ENCODE results near the gene MAPK11. TPM values are rescaled to one million over a fixed set of nuclear protein-coding genes. Genes with fewer than 3 reads are reported as not detected.

The MAPK11 gene
- total RNA-seq, 4 donors from 2014 or later, result 0.65 to 8.1 (median 2.9) TPM

DNA sequence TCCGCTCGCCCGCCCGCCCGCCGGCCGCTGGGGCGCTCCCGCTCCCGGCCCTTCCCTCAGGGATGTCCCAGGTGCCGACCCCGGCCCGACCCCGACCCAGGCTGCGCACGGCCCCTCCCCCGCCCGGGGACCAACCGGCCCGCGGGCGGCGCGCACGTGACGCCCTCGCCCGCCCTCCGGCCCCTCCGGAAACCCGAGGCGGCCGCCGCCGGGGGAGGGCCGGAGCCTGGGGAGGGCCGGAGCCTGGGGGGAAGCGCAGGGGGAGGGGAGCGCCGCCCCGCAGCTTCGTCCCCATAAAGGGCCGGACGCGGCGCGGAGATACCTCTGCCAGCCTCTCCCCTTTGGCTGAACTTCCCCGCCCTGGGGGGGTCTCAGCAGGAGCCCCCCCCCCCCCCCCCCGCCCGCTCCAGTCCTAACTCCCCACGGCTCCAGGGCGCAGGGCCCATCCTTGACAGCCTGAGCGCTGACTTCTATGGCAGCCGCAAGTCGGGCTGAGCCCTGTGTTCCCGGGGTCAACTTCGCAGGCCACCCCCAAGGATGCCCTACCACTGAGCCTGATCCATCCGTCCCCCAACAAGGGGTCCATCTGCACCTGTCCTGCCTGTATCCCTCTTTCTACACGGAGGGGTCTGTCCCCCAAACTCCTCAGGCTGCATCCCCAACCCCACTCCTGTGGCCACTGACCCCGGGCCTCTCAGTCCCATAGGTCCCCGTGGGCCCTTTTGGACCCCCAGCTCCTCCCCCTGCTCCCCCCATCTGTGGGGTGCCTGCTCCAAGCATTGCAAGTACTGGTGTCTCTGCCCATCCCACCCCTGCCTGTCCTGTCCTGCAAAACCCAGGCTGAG, 8.3 kb downstream of the MAPK11 start, which contains the start of gene MAPK12:
Gene MAPK12 (minus strand): TSS at position 69 of the 845 bp plus-strand sequence. CDS start 174 bp downstream, outside the sequence.
- intact Hi-C loops (cut with DNase I; ENCODE audit: low total_unique reads), result no loop called here
- no peak within 1 kb of the TSS for H3K4me3 ChIP-seq (ENCODE audit: low read depth, poor library complexity, severe bottlenecking)
- WGBS, 2 donors, result 6 to 24% methylated on average over 6 to 42 of the region's 61 CpGs
- TF ChIP-seq, protein P1, sequence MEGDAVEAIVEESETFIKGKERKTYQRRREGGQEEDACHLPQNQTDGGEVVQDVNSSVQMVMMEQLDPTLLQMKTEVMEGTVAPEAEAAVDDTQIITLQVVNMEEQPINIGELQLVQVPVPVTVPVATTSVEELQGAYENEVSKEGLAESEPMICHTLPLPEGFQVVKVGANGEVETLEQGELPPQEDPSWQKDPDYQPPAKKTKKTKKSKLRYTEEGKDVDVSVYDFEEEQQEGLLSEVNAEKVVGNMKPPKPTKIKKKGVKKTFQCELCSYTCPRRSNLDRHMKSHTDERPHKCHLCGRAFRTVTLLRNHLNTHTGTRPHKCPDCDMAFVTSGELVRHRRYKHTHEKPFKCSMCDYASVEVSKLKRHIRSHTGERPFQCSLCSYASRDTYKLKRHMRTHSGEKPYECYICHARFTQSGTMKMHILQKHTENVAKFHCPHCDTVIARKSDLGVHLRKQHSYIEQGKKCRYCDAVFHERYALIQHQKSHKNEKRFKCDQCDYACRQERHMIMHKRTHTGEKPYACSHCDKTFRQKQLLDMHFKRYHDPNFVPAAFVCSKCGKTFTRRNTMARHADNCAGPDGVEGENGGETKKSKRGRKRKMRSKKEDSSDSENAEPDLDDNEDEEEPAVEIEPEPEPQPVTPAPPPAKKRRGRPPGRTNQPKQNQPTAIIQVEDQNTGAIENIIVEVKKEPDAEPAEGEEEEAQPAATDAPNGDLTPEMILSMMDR (IDR thresholded peaks at IDR 0.05), result no peak
- no peak for TF ChIP-seq POLR2A (IDR thresholded peaks at IDR 0.05)
- DNase-seq (ENCODE audit: low spot score in 2 of 2), result no peak

DNA sequence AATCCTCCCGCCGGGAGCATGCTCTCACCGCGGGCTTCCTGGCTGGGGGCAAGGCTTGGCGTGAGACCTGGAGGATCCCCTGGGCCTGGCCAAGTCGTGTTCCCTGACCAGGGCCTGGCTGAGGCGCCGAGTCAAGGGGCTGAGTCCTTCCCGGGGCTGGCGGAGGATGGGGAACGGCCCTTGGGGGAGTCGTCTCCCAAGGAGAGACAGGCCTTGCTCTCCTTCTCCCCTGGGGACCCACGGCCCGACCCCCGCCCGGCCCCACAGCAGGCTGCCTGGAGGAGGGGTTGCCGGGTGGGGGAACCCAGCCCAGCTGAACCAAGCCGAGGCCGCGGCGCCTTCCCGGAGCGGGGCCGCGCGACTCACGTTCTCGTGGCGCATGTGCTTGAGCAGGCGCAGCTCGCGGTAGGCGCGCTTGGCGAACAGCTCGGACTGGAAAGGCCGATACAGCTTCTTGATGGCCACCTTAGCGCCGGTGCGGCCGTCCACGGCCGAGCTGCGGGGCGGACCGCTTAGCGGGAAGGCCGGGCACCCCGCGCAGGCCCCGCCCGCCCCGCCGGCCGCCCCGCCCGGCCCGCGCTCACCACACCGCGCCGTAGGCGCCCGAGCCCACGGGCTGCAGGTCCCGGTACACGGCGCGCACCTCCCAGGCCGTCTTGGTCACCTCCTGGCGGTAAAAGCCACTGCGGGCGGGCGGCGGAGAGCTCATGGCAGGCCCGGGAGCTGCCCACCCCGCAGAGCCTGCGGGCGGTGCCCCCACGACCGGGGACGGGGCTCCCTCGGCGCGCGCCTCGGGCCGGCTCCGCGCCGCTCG, 9.2 kb downstream of the MAPK11 start:
- TF ChIP-seq POLR2A (IDR thresholded peaks at IDR 0.05), result no peak
- TF ChIP-seq, protein P1 (IDR thresholded peaks at IDR 0.05), result no peak
- WGBS, 2 donors, result 2 to 3% methylated on average over 20 to 56 of the region's 92 CpGs
- intact Hi-C loops (cut with DNase I; ENCODE audit: low total_unique reads), result no loop called here
- no peak for DNase-seq (ENCODE audit: low spot score in 2 of 2)
- H3K4me3 ChIP-seq (ENCODE audit: low read depth, poor library complexity, severe bottlenecking), result no peak overlapping the region

DNA sequence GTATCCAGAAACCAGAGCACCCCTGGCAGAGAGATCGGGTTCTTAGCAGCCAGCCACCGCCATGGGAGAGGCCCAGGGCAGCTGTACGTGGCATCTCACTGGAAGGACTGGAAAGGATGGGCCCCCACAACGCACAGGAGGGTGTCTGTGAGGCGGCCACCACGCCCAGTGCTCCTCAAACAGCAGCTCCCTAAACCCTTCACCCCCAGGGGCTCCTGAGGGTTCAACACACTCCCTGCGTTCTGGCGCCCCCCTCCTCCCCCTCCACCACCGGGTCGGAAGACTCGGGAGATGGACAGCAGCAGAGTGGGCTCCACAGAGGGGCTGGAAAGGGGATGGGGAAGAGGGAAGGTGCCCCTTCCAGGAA, 9.8 kb downstream of the MAPK11 start:
- H3K4me3 ChIP-seq (ENCODE audit: low read depth, poor library complexity, severe bottlenecking), result no peak overlapping the region
- DNase-seq (ENCODE audit: low spot score in 2 of 2), result no peak
- TF ChIP-seq, protein P1 (IDR thresholded peaks at IDR 0.05), result no peak
- TF ChIP-seq POLR2A (IDR thresholded peaks at IDR 0.05), result no peak
- intact Hi-C loops (cut with DNase I; ENCODE audit: low total_unique reads), result no loop called here
- WGBS, 2 donors, result 23% methylated on average over 9 to 10 of the region's 11 CpGs

DNA sequence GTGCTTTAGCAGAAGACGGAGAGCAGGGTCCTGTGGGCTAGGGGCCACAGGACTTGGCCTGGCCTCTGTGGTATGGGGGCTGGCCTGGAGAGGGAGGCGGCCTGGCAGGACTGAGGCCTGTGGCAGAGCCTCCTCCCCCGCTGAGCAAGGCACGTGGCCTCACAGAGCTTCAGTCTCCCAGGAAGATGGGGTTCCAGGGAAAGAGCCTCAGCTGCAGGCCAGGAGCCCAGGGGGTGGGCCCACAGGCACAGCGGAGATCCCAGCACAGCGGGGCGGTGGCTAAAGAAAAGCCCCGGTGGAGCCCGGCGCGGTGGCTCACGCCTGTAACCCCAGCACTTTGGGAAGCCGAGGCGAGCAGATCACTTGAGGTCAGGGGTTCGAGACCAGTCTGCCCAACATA, 10.9 kb downstream of the MAPK11 start:
- no peak for TF ChIP-seq POLR2A (IDR thresholded peaks at IDR 0.05)
- TF ChIP-seq, protein P1 (IDR thresholded peaks at IDR 0.05), result no peak
- intact Hi-C loops (cut with DNase I; ENCODE audit: low total_unique reads), result no loop called here
- H3K4me3 ChIP-seq (ENCODE audit: low read depth, poor library complexity, severe bottlenecking), result no peak overlapping the region
- DNase-seq (ENCODE audit: low spot score in 2 of 2), result no peak
- 88 to 91% methylated on average over 15 of the region's 15 CpGs for WGBS, 2 donors

DNA sequence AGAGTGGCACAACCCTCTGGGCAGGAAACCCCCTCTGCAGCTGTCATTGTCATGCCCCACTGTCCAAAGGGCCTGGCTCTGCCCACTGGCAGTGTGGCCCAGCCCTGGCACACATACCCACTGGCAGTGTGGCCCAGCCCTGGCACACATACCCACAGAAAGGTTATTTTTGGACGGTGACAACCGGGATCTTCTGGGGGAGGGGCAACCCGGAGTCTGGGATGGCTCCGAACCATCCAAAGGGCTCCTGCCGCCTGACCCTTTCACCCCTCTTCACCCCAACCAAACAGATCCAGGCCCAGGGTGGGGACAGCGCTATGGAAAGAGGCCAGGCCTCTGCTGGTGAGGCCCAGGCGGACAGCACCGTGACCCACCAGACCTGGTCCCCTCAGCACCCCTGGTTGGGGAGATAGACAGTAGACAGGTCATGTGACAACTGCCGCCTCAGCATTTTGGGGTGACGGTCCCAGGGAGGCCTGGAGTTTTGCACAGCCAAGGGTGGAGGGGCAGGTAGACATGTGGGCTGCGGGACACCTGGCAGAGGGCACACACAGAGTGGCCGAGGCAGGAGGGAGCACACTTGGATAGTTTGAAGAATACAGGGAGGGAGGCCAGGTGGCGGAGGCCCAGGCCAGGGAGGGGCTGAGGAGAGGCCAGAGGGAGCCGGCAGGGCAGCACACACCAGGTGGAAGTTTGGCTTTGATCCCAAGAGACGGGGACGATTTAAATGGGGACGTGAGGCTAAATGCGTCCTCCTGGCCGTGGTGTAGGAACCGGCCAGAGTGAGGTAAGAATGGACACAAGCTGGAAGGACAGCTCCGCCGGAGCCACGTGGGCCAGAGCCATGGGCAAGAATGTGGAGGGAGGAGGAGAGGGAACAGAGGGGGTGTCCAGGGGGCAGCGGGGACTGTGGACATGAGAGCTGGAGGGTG, 11.6 kb downstream of the MAPK11 start:
- no peak for TF ChIP-seq POLR2A (IDR thresholded peaks at IDR 0.05)
- TF ChIP-seq, protein P1 (IDR thresholded peaks at IDR 0.05), result no peak
- WGBS, 2 donors, result 71 to 73% methylated on average over 24 of the region's 24 CpGs
- no peak for DNase-seq (ENCODE audit: low spot score in 2 of 2)
- intact Hi-C loops (cut with DNase I; ENCODE audit: low total_unique reads), result no loop called here
- no peak overlapping the region for H3K4me3 ChIP-seq (ENCODE audit: low read depth, poor library complexity, severe bottlenecking)

All from lower leg skin (tissue), 4 donors.